GM21825 (cell line): ENCODE results near the gene SUN3.
A peak's percentile ranks its signal among the peaks of the same experiment; 100 is the strongest.
"Not testable (repeated sequence)": the region's sequence is repeated elsewhere in the genome, so short reads cannot be mapped to it uniquely, and the experiment has no call there.

Source experiments
- ATAC-seq: cut with Tn5 transposase; IDR thresholded peaks from one replicate; pipeline ENCODE4 v1.9.1; 2021; ENCODE audit warnings: mild to moderate bottlenecking, moderate library complexity; ENCODE audit not compliant: unreplicated experiment

Gene SUN3

GRCh38 chr7:48033922-48034321, 5.0 kb upstream of the SUN3 start:
- ATAC-seq: no peak

- ATAC-seq: no peak
These were observed 2.2 kb upstream of the SUN3 start for GRCh38 chr7:48031111-48031510.

GRCh38 chr7:48025624-48026023, 3.3 kb downstream of the SUN3 start:
- no peak for ATAC-seq

- ATAC-seq: no peak
These were observed 11.2 kb downstream of the SUN3 start for GRCh38 chr7:48017674-48018073.

GRCh38 chr7:48016641-48017040, 12.3 kb downstream of the SUN3 start:
- ATAC-seq: no peak

- ATAC-seq: no peak
These were observed 17.0 kb downstream of the SUN3 start for GRCh38 chr7:48011951-48012350.

GRCh38 chr7:48011323-48011722, 17.6 kb downstream of the SUN3 start:
- no peak for ATAC-seq

GRCh38 chr7:48009954-48010353, 19.0 kb downstream of the SUN3 start:
- no peak for ATAC-seq

GRCh38 chr7:48009257-48009656, 19.6 kb downstream of the SUN3 start:
- no peak for ATAC-seq

- ATAC-seq: no peak
These were observed 22.0 kb downstream of the SUN3 start for GRCh38 chr7:48006866-48007265.

- ATAC-seq: peak; percentile 55
These were observed 24.3 kb downstream of the SUN3 start for GRCh38 chr7:48004638-48005037.

GRCh38 chr7:48004032-48004431, 24.9 kb downstream of the SUN3 start:
- no peak for ATAC-seq

GRCh38 chr7:48000164-48000563, 28.7 kb downstream of the SUN3 start:
- not testable (repeated sequence) for ATAC-seq

GRCh38 chr7:47999413-47999812, 29.5 kb downstream of the SUN3 start:
- ATAC-seq: no peak

- no peak for ATAC-seq
These were observed 36.5 kb downstream of the SUN3 start for GRCh38 chr7:47992446-47992845.

- peak; percentile 97 for ATAC-seq
These were observed 37.1 kb downstream of the SUN3 start for GRCh38 chr7:47991741-47992311.

- ATAC-seq: no peak
These were observed 37.6 kb downstream of the SUN3 start for GRCh38 chr7:47991270-47991669.

- ATAC-seq: no peak
These were observed 38.3 kb downstream of the SUN3 start for GRCh38 chr7:47990592-47990991.

GRCh38 chr7:47989607-47990400, 39.1 kb downstream of the SUN3 start:
- not testable (repeated sequence) for ATAC-seq

- no peak for ATAC-seq
These were observed 40.2 kb downstream of the SUN3 start for GRCh38 chr7:47988496-47989386.

- no peak for ATAC-seq
These were observed 46.3 kb downstream of the SUN3 start for GRCh38 chr7:47982610-47983009.

- ATAC-seq: not testable (repeated sequence)
These were observed 48.3 kb downstream of the SUN3 start for GRCh38 chr7:47980648-47981047.
